Adrenal gland (tissue), 5 donors: Measurements from ENCODE around the gene CERK.

ENCODE experiments used
- CTCF ChIP-seq, 6 experiments: fragments of 450-650 bp in 4 of 6; fragments of 200-600 bp in 2 of 6; sonication (generic) in 1 of 6; IDR thresholded peaks; 1 replicate in 5 of 6; 2 replicates in 1 of 6; pipeline versions ENCODE4 v1.5.1 to v1.8.0; 2016 to 2021; ENCODE audit warnings: antibody characterized with exemption in 6 of 6, mild to moderate bottlenecking in 2 of 6, moderate library complexity in 1 of 6
- POLR2A ChIP-seq, 2 donors: fragments of 450-650 bp; IDR thresholded peaks; one replicate each; pipeline ENCODE4 v1.6.1; 2017; ENCODE audit warnings: antibody characterized with exemption in 2 of 2, mild to moderate bottlenecking in 2 of 2, moderate library complexity in 1 of 2
- donor health status: DM: no; HTN: no; CAD: no.

DNA sequence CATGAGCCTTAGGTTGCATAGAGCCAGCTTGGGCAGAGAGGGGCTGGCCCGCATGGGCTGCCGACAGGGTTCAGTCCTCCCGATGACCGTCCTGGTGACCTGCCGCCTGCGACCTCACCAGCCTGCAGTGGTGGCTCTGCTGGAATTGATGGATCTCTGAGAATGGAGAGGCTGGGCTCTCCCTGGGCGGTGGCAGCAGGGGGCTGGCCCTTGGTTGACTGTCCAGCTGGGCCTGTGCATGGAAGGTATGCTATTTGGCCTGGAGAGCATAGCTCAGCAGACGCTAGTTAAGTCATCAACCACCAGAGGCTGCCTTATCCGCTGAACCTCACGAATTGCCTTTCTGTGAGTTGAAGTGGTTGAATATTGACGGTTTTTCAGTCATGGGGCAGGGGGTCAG lies 98.2 kb downstream of the CERK start:
- no peak for TF ChIP-seq CTCF (IDR thresholded peaks at IDR 0.05)
- no peak for TF ChIP-seq POLR2A (IDR thresholded peaks at IDR 0.05)
